DMS 273 (cell line): Measurements from ENCODE around the gene WSCD2.
"Not testable (repeated sequence)": the region's sequence is repeated elsewhere in the genome, so short reads cannot be mapped to it uniquely, and the experiment has no call there.

ENCODE experiments used
- DNase-seq: peaks from one replicate; lab custom pipeline; 2025; ENCODE audit not compliant: unreplicated experiment; lab: John Stamatoyannopoulos, UW

Gene WSCD2

DNA sequence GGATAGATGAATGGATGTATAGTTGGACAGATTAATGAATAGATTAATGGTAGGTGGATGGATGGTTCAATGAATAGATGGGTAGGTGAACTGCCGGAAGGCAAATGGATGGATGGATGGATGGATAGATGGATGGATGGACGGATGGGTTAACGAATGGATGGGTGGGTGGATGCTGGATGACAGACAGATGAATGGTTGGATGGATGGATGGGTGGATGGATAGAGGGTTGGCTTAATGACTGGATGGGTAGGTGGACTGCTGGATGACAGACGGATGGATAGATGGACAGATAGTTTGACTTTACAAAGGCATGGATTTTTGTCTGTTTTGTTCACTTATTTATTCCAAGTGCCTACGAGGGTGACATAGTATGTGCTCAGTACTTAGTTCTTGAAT, 64.4 kb downstream of the WSCD2 start:
- DNase-seq, result no peak

- peak; percentile 59 for DNase-seq
Measured at GRCh38 chr12:108193917-108194316, 64.8 kb downstream of the WSCD2 start.

- DNase-seq, result no peak
Measured at GRCh38 chr12:108194585-108194984, 65.5 kb downstream of the WSCD2 start.

- no peak for DNase-seq
Measured at GRCh38 chr12:108196319-108196718, 67.2 kb downstream of the WSCD2 start.

- DNase-seq, result peak; percentile 11
Measured at GRCh38 chr12:108196921-108197320, 67.8 kb downstream of the WSCD2 start.

DNA sequence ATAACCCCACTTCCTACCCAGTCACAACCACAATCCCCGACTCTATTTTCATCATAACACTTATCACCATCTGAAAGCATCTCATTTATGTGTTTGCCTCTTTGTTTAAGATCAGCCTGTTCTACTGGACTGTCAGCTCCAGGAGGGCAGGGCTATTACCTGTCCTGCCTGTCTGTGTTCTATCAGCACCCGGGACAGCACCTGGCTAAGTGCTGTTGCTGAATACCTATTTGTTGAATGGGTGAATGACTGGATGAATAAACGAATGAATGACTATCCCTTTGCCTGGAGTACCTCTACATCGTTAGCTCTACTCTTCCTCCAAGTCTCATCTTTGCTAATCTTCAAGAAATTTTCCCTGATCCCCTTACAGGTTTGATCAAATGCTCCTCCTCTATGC, 69.0 kb downstream of the WSCD2 start:
- DNase-seq, result no peak

GRCh38 chr12:108199106-108199505, 70.0 kb downstream of the WSCD2 start:
- DNase-seq, result no peak

GRCh38 chr12:108201808-108202207, 72.7 kb downstream of the WSCD2 start:
- no peak for DNase-seq

- no peak for DNase-seq
Measured at GRCh38 chr12:108204117-108204987, 75.3 kb downstream of the WSCD2 start.

DNA sequence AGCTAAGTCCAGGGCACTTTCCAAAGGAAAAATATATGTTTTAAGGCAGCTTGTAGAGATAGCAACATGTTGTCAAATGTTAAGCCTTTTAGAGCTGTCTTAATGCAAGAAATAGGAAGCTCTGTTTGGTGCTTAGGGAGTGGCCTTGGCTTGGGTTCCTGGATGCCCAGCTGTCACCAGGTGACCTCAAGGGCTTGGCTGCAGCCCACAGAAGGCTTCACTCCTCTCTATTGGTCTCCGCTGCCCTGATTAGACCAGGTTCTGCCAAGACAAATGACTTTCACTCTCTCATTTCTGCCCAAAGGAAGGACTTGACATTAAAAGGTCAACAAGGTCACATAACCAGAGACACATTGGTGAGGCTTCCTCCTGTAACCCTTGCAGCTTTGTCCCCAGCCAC, 76.8 kb downstream of the WSCD2 start:
- no peak for DNase-seq

- no peak for DNase-seq
Measured at GRCh38 chr12:108207791-108208730, 79.0 kb downstream of the WSCD2 start.

DNA sequence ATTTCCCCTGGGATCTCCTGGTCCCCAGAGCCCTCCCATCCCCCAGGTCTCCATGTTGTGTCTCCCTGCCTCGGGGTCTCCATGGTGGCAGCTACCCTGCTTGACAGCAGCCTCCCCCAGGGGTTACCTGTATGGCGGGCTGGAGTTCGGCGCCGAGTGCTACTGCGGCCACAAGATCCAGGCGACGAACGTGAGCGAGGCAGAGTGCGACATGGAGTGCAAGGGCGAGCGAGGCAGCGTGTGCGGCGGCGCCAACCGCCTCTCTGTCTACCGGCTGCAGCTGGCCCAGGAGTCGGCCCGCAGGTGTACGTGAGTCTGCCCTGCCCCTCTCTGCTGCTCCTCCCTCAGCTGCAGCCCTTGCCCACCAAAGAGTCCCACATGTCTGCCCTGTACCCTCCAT, 80.9 kb downstream of the WSCD2 start:
- DNase-seq, result no peak

- no peak for DNase-seq
Measured at GRCh38 chr12:108211157-108211556, 82.1 kb downstream of the WSCD2 start.

- DNase-seq, result no peak
Measured at GRCh38 chr12:108213871-108214445, 84.9 kb downstream of the WSCD2 start.

- peak; percentile 18 for DNase-seq
Measured at GRCh38 chr12:108214486-108214885, 85.4 kb downstream of the WSCD2 start.

DNA sequence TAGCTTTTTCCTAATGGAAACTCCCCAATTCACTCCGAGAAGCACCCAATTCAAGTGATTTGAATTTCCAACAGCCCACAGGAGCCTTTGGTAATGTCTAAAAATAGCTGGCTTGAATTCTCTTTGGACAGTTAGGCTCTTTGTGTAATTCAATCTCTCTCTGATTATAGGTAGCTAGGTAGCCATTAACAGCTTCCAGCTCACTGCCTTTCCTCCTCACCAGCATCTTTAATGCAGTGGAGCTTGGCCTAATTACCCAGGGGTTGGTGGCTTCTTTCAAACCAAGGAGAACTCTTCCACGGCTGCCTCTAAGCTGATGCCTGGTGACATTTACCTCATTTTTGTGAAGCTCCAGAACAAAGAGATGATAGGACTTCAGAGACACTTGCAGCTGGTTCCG, 86.4 kb downstream of the WSCD2 start:
- DNase-seq, result no peak

- DNase-seq, result peak; percentile 46
Measured at GRCh38 chr12:108218921-108219320, 89.8 kb downstream of the WSCD2 start.

- not testable (repeated sequence) for DNase-seq
Measured at GRCh38 chr12:108225101-108225500, 96.0 kb downstream of the WSCD2 start.

- no peak for DNase-seq
Measured at GRCh38 chr12:108226866-108227265, 97.8 kb downstream of the WSCD2 start.

GRCh38 chr12:108228746-108229145, 99.7 kb downstream of the WSCD2 start:
- peak; percentile 20 for DNase-seq

DNA sequence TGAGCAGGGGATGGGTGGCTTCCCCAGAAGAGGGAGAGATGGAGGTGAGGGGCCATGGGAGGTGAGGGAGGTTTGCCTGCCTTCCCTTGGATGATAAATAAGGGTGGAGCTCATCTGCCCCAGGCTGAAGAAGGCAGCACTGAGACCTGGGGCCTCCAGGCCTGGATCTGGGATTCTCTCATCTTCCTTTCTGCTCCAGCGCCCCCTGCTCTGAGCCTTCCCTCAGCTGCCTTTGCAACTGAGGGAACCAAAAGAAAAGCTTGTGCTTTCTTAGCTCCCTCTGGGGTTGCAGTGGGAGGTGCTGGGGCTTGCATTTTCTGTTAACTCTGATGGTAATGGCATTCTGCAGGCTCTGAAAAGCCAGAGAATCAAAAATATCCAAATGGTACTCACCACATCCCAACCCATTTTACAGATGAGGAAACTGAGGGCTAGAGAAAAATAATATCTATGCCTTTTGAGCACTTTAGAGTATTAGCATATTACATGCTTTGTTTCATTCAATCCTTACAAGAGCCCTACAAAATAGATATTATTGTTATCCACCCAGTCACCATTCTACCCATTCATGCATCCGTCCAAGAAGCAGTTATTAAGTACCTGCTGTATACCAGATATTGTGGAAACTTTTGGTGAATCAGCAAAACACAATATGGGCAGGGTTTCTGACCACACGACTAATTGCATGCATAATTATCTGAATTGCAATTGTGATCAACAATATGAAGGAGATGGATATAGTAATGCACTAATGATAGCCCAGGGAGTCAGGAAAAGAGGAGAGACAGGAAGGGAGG, 102.2 kb downstream of the WSCD2 start:
- no peak for DNase-seq
